Muscle layer of colon (tissue), 2 donors: Measurements from ENCODE around the gene COX7A2L.

ENCODE experiments used
- H3K27ac ChIP-seq: one replicate; pipeline ENCODE4 v1.7.0; 2013; ENCODE audit warnings: low read depth, mild to moderate bottlenecking, low read length, moderate library complexity
- H3K27me3 ChIP-seq, 2 donors: one replicate each; pipeline ENCODE4 v1.7.0; 2013; ENCODE audit warnings: low read length in 2 of 2, mild to moderate bottlenecking in 2 of 2; ENCODE audit not compliant: insufficient read depth in 2 of 2, control insufficient read depth in 1 of 2
- H3K36me3 ChIP-seq: one replicate; pipeline ENCODE4 v1.7.0; 2013; ENCODE audit warnings: mild to moderate bottlenecking, low read length; ENCODE audit not compliant: insufficient read depth
- H3K4me1 ChIP-seq: one replicate; pipeline ENCODE4 v1.7.0; 2013; ENCODE audit warnings: mild to moderate bottlenecking, low read length; ENCODE audit not compliant: insufficient read depth
- H3K4me3 ChIP-seq, 2 donors: one replicate each; pipeline ENCODE4 v1.7.0; 2013; ENCODE audit warnings: low read length in 2 of 2, low read depth in 1 of 2, mild to moderate bottlenecking in 1 of 2, moderate library complexity in 1 of 2
- H3K9ac ChIP-seq: one replicate; pipeline ENCODE4 v1.7.0; 2013; ENCODE audit warnings: low read length
- H3K9me3 ChIP-seq: one replicate; pipeline ENCODE4 v1.7.0; 2013; ENCODE audit warnings: mild to moderate bottlenecking, low read length
- donor health status: abdominal sarcoma.
- donor health status: Adenocarcinoma of cecum.

COX7A2L gene

GRCh38 chr2:42310007-42310515 lies 51.0 kb downstream of the COX7A2L start:
- Histone ChIP-seq H3K36me3 (peaks cover 5% of the 10 kb centered on the region), H3K9me3 (no peaks in the 10 kb centered on the region), H3K27ac (no peak overlapping the region), H3K4me3 (no peak overlapping the region), H3K9ac (no peak overlapping the region), H3K4me1 (no peaks in the 10 kb centered on the region), H3K27me3 (no peaks in the 10 kb centered on the region)

DNA sequence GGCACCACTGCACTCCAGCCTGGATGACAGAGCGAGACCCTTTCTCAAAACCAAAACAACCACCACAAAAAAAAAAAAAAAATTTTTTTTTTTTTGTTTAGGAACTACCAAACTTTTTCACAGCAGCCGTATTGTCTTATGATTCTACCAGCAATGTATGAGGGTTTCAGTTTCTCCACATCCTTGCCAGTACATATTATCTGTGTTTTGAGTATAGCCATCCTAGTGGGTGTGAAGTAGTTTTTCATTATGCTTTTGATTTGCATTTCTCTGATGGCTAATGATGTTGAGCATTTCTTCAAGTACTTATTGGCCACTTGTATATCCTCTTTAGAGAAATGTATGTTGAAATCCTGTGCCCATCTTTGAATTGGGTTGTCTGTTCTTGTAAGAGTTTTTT lies 51.7 kb downstream of the COX7A2L start:
- Histone ChIP-seq H3K4me1 (no peaks in the 10 kb centered on the region), H3K27ac (no peak overlapping the region), H3K9me3 (no peaks in the 10 kb centered on the region), H3K36me3 (peaks cover 5% of the 10 kb centered on the region), H3K27me3 (no peaks in the 10 kb centered on the region), H3K4me3 (no peak overlapping the region), H3K9ac (no peak overlapping the region)

DNA sequence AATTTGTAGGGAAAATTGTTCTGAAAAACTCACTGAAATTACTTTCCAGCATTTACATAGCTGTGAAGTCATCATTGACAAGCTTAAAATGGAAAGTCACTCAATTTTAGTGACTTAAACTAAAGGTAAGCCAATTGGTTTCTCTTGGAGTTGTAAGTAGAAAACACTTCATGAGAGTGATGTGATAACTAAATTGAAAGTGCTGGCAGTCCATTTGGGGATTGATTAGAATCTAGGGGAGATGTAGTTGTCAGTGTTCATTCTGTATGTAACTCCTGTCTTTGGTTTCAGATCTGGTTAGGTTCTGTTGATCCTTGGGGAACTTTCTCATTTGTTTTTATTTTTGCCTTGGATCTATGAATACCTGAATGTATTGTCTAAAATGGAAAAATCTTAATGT lies 53.8 kb downstream of the COX7A2L start:
- Histone ChIP-seq H3K9me3 (no peaks in the 10 kb centered on the region), H3K9ac (no peak overlapping the region), H3K27me3 (no peaks in the 10 kb centered on the region), H3K36me3 (peaks cover 5% of the 10 kb centered on the region), H3K4me3 (no peak overlapping the region), H3K27ac (no peak overlapping the region), H3K4me1 (no peaks in the 10 kb centered on the region)

DNA sequence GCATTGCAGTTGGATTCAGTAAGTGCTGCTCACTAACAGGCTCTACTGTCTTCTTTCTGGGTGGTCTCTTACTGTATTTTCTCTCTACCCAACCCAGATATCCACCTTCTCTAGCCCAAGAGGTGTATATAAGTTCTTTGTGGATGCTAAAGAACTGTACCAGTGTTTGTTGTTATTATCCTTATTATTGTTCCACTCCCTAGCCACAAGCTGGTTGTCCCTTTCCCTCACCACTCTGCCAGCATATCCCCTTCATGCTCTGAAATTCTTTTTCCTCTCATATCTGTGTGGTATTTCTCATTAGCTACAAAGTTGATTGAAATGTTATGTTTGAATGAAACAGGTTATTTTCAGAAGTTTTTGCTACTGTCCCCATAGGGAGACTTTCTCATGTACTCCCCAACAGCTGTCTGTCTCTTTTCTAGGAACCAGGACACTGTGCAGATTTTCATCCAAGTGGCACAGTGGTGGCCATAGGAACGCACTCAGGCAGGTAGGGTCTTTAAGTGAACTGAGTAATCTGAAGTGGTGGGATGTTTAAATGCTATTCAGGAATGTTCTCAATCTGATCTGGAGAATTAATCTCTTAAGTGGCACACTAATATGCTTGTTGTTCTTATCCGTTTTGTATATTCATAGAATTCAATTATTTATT lies 56.8 kb downstream of the COX7A2L start:
- H3K4me1 ChIP-seq = no peaks in the 10 kb centered on the region
- no peaks in the 10 kb centered on the region for H3K9me3 ChIP-seq
- peaks cover 11% of the 10 kb centered on the region for H3K36me3 ChIP-seq
- H3K27me3 ChIP-seq = no peaks in the 10 kb centered on the region
- no peak overlapping the region for H3K27ac ChIP-seq
- H3K9ac ChIP-seq = no peak overlapping the region
- H3K4me3 ChIP-seq = no peak overlapping the region

- Histone ChIP-seq H3K9me3 (no peaks in the 10 kb centered on the region), H3K27ac (no peak overlapping the region), H3K4me1 (no peaks in the 10 kb centered on the region), H3K27me3 (no peaks in the 10 kb centered on the region), H3K4me3 (no peak overlapping the region), H3K9ac (no peak overlapping the region), H3K36me3 (peaks cover 11% of the 10 kb centered on the region)
Observed at GRCh38 chr2:42303252-42303651, 57.8 kb downstream of the COX7A2L start.

DNA sequence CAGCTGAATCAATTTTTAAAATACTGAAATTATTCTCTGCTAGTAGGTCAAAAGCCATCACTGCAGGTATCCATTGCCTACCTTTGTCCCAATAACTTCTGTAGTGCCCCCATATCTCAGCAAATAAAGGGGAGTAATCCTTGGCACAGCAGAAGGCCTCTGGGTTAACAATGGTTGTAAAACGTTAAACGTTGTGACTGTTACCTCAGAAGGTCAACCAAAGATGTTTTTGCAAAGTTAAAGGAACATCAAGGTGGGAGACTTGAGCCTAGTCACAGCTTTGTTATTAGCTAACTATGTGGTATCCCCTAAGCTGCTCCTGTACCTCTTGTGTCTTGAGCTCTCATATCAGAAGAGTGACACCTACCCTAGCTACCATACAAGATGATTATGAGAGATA lies 60.5 kb downstream of the COX7A2L start:
- no peak overlapping the region for H3K27ac ChIP-seq
- no peaks in the 10 kb centered on the region for H3K4me1 ChIP-seq
- no peaks in the 10 kb centered on the region for H3K27me3 ChIP-seq
- no peak overlapping the region for H3K9ac ChIP-seq
- H3K4me3 ChIP-seq = no peak overlapping the region
- H3K9me3 ChIP-seq = no peaks in the 10 kb centered on the region
- peaks cover 16% of the 10 kb centered on the region for H3K36me3 ChIP-seq
